ENCODE measurements around the gene PUM2.
"Not testable (repeated sequence)": the region's sequence is repeated elsewhere in the genome, so short reads cannot be mapped to it uniquely, and the experiment has no call there.

The PUM2 gene

DNA sequence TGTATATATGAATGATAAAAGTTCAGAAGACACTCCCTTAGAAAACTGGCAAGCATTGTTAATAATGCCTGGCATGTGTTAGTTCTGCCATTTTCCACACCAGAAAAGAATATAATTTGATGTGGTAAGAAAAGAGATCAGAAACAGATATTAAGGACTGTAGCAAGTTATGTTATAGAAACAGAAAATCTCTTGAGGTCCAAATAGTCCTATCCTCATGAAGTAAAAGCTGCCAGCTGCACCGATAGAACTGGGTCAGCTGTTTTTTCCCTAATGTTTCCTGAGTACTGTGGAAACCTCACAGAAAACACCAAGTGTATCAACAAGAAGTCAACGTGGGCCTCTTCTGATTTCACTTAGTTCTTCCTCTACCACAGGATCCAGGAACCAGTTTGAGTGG lies 68.8 kb downstream of the PUM2 start:
- no peak for DNase-seq (ENCODE audit: low read depth, low spot score)
- in situ Hi-C loops (cut with HindIII; ENCODE audit: low sequenced_read_pairs): no loop called here
- TF ChIP-seq, protein P1, sequence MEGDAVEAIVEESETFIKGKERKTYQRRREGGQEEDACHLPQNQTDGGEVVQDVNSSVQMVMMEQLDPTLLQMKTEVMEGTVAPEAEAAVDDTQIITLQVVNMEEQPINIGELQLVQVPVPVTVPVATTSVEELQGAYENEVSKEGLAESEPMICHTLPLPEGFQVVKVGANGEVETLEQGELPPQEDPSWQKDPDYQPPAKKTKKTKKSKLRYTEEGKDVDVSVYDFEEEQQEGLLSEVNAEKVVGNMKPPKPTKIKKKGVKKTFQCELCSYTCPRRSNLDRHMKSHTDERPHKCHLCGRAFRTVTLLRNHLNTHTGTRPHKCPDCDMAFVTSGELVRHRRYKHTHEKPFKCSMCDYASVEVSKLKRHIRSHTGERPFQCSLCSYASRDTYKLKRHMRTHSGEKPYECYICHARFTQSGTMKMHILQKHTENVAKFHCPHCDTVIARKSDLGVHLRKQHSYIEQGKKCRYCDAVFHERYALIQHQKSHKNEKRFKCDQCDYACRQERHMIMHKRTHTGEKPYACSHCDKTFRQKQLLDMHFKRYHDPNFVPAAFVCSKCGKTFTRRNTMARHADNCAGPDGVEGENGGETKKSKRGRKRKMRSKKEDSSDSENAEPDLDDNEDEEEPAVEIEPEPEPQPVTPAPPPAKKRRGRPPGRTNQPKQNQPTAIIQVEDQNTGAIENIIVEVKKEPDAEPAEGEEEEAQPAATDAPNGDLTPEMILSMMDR (IDR thresholded peaks at IDR 0.05; ENCODE audit: low read depth, low read length): no peak
- no peak overlapping the region for H3K4me3 ChIP-seq (ENCODE audit: low read depth, low read length)

DNA sequence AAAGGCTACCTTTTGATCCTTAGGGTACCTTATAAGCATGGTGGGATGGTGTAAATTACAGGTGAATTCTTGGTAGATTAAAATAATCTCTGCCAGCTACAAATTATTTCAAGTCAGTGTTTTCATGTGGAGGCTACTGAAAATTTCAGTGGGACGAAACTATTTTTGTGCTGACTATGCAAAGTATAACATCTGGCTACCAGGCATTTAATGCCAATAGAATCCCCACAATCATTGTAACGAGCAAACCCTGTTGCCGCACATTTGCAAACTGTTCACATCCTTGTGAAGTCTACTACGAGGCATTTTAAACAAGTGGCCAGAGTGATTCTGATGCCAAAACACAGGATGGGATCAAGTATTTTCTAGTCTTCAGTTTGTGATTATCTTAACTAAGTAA lies 77.6 kb downstream of the PUM2 start:
- no peak overlapping the region for H3K4me3 ChIP-seq (ENCODE audit: low read depth, low read length)
- in situ Hi-C loops (cut with HindIII; ENCODE audit: low sequenced_read_pairs): no loop called here
- no peak for DNase-seq (ENCODE audit: low read depth, low spot score)
- TF ChIP-seq, protein P1 (IDR thresholded peaks at IDR 0.05; ENCODE audit: low read depth, low read length): no peak

DNA sequence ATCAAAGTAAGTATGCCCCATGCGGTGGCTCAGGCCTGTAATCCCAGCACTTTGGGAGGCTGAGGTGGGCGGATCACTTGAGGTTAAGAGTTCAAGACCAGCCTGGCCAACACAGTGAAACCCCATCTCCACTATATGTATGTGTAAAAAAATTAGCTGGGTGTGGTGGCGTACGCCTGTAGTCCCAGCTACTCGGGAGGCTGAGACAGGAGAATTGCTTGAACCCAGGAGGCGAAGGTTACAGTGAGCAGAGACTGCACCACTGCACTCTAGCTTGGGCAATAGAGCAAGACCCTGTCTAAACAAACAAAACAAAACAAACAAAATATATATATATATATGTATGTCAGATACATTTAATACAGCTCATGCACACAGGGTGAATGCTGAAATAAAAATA lies 82.3 kb downstream of the PUM2 start:
- in situ Hi-C loops (cut with HindIII; ENCODE audit: low sequenced_read_pairs); H3K4me3 ChIP-seq (ENCODE audit: low read depth, low read length); DNase-seq (ENCODE audit: low read depth, low spot score): not testable (repeated sequence)

DNA sequence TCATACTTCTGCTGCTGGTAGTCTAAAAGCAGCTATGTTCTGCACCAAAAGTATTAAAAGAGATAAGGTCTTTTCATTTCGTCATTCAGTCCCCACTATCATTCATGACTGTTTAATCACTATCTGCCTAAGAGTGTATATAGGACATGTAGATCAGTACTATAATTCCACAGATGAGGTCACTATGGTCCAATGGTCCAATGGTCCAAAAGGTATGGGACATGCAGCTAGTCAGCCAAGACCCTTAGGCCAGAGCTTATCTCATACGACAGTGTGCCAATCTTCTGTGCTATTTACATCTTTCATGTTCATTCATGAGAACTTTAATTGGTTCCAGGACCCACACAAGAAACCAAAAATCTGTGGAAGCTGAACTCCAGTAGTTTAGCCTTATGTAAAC lies 83.1 kb downstream of the PUM2 start:
- TF ChIP-seq, protein P1 (IDR thresholded peaks at IDR 0.05; ENCODE audit: low read depth, low read length): no peak
- no peak overlapping the region for H3K4me3 ChIP-seq (ENCODE audit: low read depth, low read length)
- in situ Hi-C loops (cut with HindIII; ENCODE audit: low sequenced_read_pairs): no loop called here
- no peak for DNase-seq (ENCODE audit: low read depth, low spot score)

DNA sequence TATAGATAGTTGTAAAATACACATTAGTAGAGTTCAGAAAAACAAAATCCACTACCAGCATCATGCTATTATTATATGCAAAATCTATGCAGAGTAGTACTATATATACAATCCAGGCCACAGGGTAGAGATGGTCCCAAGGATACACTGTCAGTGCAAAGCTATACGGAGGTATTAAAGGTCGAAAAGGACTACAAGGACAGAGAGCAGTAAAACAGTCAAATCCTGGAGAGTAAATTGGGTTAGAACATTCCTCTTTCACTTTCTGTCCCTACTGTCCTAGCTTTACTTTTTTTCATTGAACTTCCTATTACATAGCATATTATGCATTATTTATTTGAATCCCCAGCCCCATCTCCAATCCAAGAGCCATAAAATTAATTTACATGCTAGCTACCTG lies 86.0 kb downstream of the PUM2 start:
- no peak overlapping the region for H3K4me3 ChIP-seq (ENCODE audit: low read depth, low read length)
- TF ChIP-seq, protein P1 (IDR thresholded peaks at IDR 0.05; ENCODE audit: low read depth, low read length): no peak
- no peak for DNase-seq (ENCODE audit: low read depth, low spot score)
- in situ Hi-C loops (cut with HindIII; ENCODE audit: low sequenced_read_pairs): no loop called here

DNA sequence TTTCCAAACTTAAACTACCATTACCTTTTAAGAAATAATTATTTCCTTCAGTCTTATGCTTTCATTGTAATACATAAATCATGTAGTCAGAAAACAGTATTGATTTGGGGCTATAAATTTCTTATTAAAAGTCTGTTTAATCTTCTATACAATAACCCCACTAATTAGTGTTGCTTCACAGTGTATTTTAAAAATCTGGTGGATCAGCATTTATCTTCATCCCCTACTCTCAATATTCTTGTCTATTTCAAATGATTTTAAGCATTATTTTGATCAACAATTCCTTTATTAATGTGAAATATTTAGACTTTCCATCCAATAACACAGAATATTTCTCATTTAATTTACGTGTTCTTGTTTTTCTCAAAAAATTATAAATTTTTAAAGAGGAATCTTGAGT lies 93.2 kb downstream of the PUM2 start:
- in situ Hi-C loops (cut with HindIII; ENCODE audit: low sequenced_read_pairs): no loop called here
- TF ChIP-seq, protein P1 (IDR thresholded peaks at IDR 0.05; ENCODE audit: low read depth, low read length): no peak
- no peak overlapping the region for H3K4me3 ChIP-seq (ENCODE audit: low read depth, low read length)
- no peak for DNase-seq (ENCODE audit: low read depth, low spot score)

DNA sequence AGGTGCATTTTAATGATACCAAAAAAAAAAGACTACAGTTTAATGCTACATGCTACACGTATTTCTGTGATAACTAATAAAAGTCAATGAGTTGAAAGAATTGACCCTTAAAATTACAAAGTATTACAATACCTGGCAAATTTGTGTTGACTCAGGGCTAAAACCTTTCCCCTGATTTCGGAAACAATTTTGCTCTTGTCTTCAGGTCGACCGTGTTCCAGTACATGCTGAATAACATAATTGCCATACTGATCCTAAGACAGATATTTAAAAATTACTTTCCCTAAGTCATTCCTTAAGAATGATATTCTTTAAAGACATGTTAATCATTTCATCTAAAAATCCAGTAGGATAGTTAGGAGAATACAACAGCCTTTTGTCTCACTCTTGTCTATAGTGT lies 95.9 kb downstream of the PUM2 start:
- in situ Hi-C loops (cut with HindIII; ENCODE audit: low sequenced_read_pairs): no loop called here
- no peak overlapping the region for H3K4me3 ChIP-seq (ENCODE audit: low read depth, low read length)
- TF ChIP-seq, protein P1 (IDR thresholded peaks at IDR 0.05; ENCODE audit: low read depth, low read length): no peak
- no peak for DNase-seq (ENCODE audit: low read depth, low spot score)
